Gastrocnemius medialis (tissue), 4 donors: ENCODE results near the gene PLAC1. TPM values are rescaled to one million over a fixed set of nuclear protein-coding genes. Genes with fewer than 3 reads are reported as not detected.

Experiments
- ATAC-seq, 2 donors: fragments of 150-250 bp; one replicate each; pipeline ENCODE4 v1.9.1; 2016
- DNase-seq, 2 donors: peaks; one replicate each; pipeline ENCODE4 v3.0.0-alpha.2; 2019
- H3K27ac ChIP-seq, 4 donors: fragments of 200-600 bp; sonication (generic); 1 replicate in 1 of 4; 2 replicates in 3 of 4; pipeline ENCODE4 v1.5.1; 2016 to 2018; ENCODE audit warnings: mild to moderate bottlenecking in 2 of 4, moderate library complexity in 1 of 4
- H3K27me3 ChIP-seq, 3 donors: fragments of 200-600 bp; sonication (generic) in 2 of 3; 1 replicate in 1 of 3; 2 replicates in 2 of 3; pipeline versions ENCODE4 v1.5.1 to v1.6.0; 2016 to 2019; ENCODE audit warnings: mild to moderate bottlenecking in 1 of 3, moderate library complexity in 1 of 3
- H3K36me3 ChIP-seq, 2 donors: fragments of 200-600 bp; sonication (generic) in 1 of 2; one replicate each; pipeline ENCODE4 v1.5.1; 2017 to 2018
- H3K4me1 ChIP-seq, 2 donors: fragments of 200-600 bp; sonication (generic) in 1 of 2; one replicate each; pipeline ENCODE4 v1.5.1; 2016 to 2017; ENCODE audit warnings: mild to moderate bottlenecking in 2 of 2
- H3K4me3 ChIP-seq, 4 donors: fragments of 200-600 bp; sonication (generic) in 3 of 4; 1 replicate in 1 of 4; 2 replicates in 3 of 4; pipeline ENCODE4 v1.5.1; 2016 to 2019; ENCODE audit warnings: mild to moderate bottlenecking in 2 of 4
- H3K9me3 ChIP-seq, 3 donors: fragments of 200-600 bp; sonication (generic) in 2 of 3; 1 replicate in 1 of 3; 2 replicates in 2 of 3; pipeline ENCODE4 v1.5.1; 2016 to 2019
- POLR2A ChIP-seq, 2 donors: fragments of 450-650 bp; IDR thresholded peaks; one replicate each; pipeline ENCODE4 v1.6.1; 2017; ENCODE audit warnings: antibody characterized with exemption in 2 of 2, mild to moderate bottlenecking in 2 of 2, moderate library complexity in 2 of 2
- in situ Hi-C, 4 donors: fragments of 200-750 bp; cut with MboI; loops; one replicate each; pipeline versions ENCODE4 v1.15.0 to v1.8.0; 2017; ENCODE audit warnings: low sequenced_read_pairs in 4 of 4
- intact Hi-C: fragments of 100-400 bp; cut with DNase I; formaldehyde crosslinking; loops from one replicate; pipeline ENCODE4 v1.15.1; 2023; ENCODE audit warnings: low total_unique reads
- microRNA counts, 2 donors: library from miRNA; unstranded; fragments of <30 nt; microRNA quantifications; one replicate each; lab custom pipeline; 2016
- microRNA-seq, 2 donors: library from miRNA; unstranded; fragments of <30 nt; microRNA quantifications; one replicate each; pipeline ENCODE4, GENCODE V29; 2016; ENCODE audit warnings: borderline replicate concordance in 2 of 2
- total RNA-seq, 4 donors: library from RNA; depleted of rRNA; stranded (reverse); fragments of >200 nt; gene quantifications; one replicate each; pipeline versions ENCODE4 v1.1.0 to v1.2.3, GENCODE V29; 2016
- TF ChIP-seq, protein P1 (sequence below), 5 experiments: fragments of 450-650 bp in 3 of 5; fragments of 200-600 bp in 2 of 5; sonication (generic) in 2 of 5; IDR thresholded peaks in 4 of 5; conservative IDR thresholded peaks in 1 of 5; 1 replicate in 4 of 5; 2 replicates in 1 of 5; pipeline ENCODE4 v1.5.1; 2016 to 2019; ENCODE audit warnings: antibody characterized with exemption in 5 of 5, mild to moderate bottlenecking in 3 of 5, moderate library complexity in 3 of 5

Gene PLAC1
- total RNA-seq, 4 donors from 2014 or later: not detected

GRCh38 chrX:134524181-134524580 is 134.1 kb downstream of the PLAC1 start:
- in situ Hi-C loops: loop anchor here in 2 of 4 donors (5.0 to 10.0 kb wide), 2 partner anchors 231 to 233 kb away; no protein-coding TSS in a partner anchor
- no peaks in the 10 kb centered on the region for H3K27me3 ChIP-seq
- no peak overlapping the region for H3K27ac ChIP-seq
- H3K4me3 ChIP-seq: no peak overlapping the region
- H3K36me3 ChIP-seq: no peaks in the 10 kb centered on the region
- DNase-seq (no peak), ATAC-seq (no peak)
- H3K9me3 ChIP-seq: no peaks in the 10 kb centered on the region
- no peaks in the 10 kb centered on the region for H3K4me1 ChIP-seq
- TF ChIP-seq POLR2A (IDR thresholded peaks at IDR 0.05): no peak
- TF ChIP-seq, protein P1, sequence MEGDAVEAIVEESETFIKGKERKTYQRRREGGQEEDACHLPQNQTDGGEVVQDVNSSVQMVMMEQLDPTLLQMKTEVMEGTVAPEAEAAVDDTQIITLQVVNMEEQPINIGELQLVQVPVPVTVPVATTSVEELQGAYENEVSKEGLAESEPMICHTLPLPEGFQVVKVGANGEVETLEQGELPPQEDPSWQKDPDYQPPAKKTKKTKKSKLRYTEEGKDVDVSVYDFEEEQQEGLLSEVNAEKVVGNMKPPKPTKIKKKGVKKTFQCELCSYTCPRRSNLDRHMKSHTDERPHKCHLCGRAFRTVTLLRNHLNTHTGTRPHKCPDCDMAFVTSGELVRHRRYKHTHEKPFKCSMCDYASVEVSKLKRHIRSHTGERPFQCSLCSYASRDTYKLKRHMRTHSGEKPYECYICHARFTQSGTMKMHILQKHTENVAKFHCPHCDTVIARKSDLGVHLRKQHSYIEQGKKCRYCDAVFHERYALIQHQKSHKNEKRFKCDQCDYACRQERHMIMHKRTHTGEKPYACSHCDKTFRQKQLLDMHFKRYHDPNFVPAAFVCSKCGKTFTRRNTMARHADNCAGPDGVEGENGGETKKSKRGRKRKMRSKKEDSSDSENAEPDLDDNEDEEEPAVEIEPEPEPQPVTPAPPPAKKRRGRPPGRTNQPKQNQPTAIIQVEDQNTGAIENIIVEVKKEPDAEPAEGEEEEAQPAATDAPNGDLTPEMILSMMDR (IDR thresholded peaks at IDR 0.05 in 4 of 5, conservative IDR thresholded peaks at IDR 0.05 in 1 of 5): no peak
- intact Hi-C loops: no loop called here

- Histone ChIP-seq H3K9me3 (no peaks in the 10 kb centered on the region), H3K27me3 (no peaks in the 10 kb centered on the region), H3K4me1 (no peaks in the 10 kb centered on the region), H3K36me3 (no peaks in the 10 kb centered on the region), H3K27ac (no peak overlapping the region), H3K4me3 (no peak overlapping the region)
- DNase-seq (no peak), ATAC-seq (peak in 1 of 2 donors; percentile 81)
- in situ Hi-C loops (loop anchor here in 2 of 4 donors (5.0 to 10.0 kb wide), 2 partner anchors 234 to 236 kb away; no protein-coding TSS in a partner anchor), intact Hi-C loops (loop anchor here (1.0 kb wide), 1 partner anchor 232 kb away; no protein-coding TSS in a partner anchor)
- TF ChIP-seq, protein P1 (IDR thresholded peaks at IDR 0.05 in 4 of 5, conservative IDR thresholded peaks at IDR 0.05 in 1 of 5): peak; percentile 23 to 59 (median 37)
- no peak for TF ChIP-seq POLR2A (IDR thresholded peaks at IDR 0.05)
Observed at GRCh38 chrX:134520860-134521390, 137.3 kb downstream of the PLAC1 start.

MicroRNAs encoded within 50 kb of the gene (microRNA counts, 767-probe panel; counts per million panel counts)
- 356 to 448 counts per million in 2 donors for microRNA hsa-miR-424-5p (lab: Ali Mortazavi, UCI)
- 448 to 8,171 counts per million in 2 donors for microRNA hsa-miR-450a-5p (lab: Ali Mortazavi, UCI)
- 356 to 448 counts per million in 2 donors for microRNA hsa-miR-450b-3p (lab: Ali Mortazavi, UCI)
- microRNA hsa-miR-450b-5p (lab: Ali Mortazavi, UCI): 356 to 448 counts per million in 2 donors
- microRNA hsa-miR-503 (lab: Ali Mortazavi, UCI): 356 to 448 counts per million in 2 donors
- microRNA hsa-miR-542-3p (lab: Ali Mortazavi, UCI): 356 to 448 counts per million in 2 donors
- 356 to 448 counts per million in 2 donors for microRNA hsa-miR-542-5p (lab: Ali Mortazavi, UCI)

Small RNA genes within 50 kb of the gene (microRNA-seq; reads per million reads assigned to microRNA genes)
- 1,507 to 12,949 reads per million in 2 donors for gene MIR424
- gene MIR450A1: 0 to 12.0 reads per million in 2 donors
- gene MIR450A2: 1.2 to 28.2 reads per million in 2 donors
- 1.2 to 11.1 reads per million in 2 donors for gene MIR450B
- gene MIR503: 7.1 to 194 reads per million in 2 donors
- gene MIR542: 10.6 to 124 reads per million in 2 donors

Other genes with a start within 250 kb of the PLAC1 start
- gene HPRT1, start 198.3 kb downstream of the PLAC1 start, total RNA-seq: 1 to 10 TPM; 3.0 to 8.8 (median 6.5) TPM
- 1 to 10 TPM; 2.2 to 3.6 (median 2.3) TPM for gene PABIR2, start 138.7 kb upstream of the PLAC1 start, total RNA-seq